NCI-H2081 (cell line): ENCODE results near the gene GYG2.

Experiments used
- DNase-seq, 2 experiments: peaks; one replicate each; lab custom pipeline; 2025; lab: John Stamatoyannopoulos, UW

Gene GYG2

GRCh38 chrX:2817036-2817435 is 11.7 kb upstream of the GYG2 start:
- DNase-seq, result no peak

GRCh38 chrX:2819345-2820135 is 9.2 kb upstream of the GYG2 start:
- DNase-seq, result no peak

GRCh38 chrX:2820136-2820771 is 8.5 kb upstream of the GYG2 start:
- DNase-seq, result no peak

GRCh38 chrX:2823795-2824386 is 4.8 kb upstream of the GYG2 start:
- DNase-seq, result no peak

GRCh38 chrX:2824886-2825285 is 3.8 kb upstream of the GYG2 start:
- DNase-seq, result no peak

- DNase-seq, result no peak
Measured at GRCh38 chrX:2828959-2829411, 255 bp downstream of the GYG2 start.

- no peak for DNase-seq
Measured at GRCh38 chrX:2829469-2830246, 928 bp downstream of the GYG2 start.

GRCh38 chrX:2831471-2832228 is 2.9 kb downstream of the GYG2 start:
- no peak for DNase-seq

GRCh38 chrX:2837961-2838360 is 9.2 kb downstream of the GYG2 start:
- DNase-seq, result no peak

GRCh38 chrX:2840961-2841360 is 12.2 kb downstream of the GYG2 start:
- no peak for DNase-seq

- no peak for DNase-seq
Measured at GRCh38 chrX:2841537-2841936, 12.8 kb downstream of the GYG2 start.

- no peak for DNase-seq
Measured at GRCh38 chrX:2846992-2847391, 18.3 kb downstream of the GYG2 start.

GRCh38 chrX:2848871-2849301 is 20.2 kb downstream of the GYG2 start:
- no peak for DNase-seq

- DNase-seq, result no peak
Measured at GRCh38 chrX:2854918-2855317, 26.2 kb downstream of the GYG2 start.

GRCh38 chrX:2855761-2856160 is 27.0 kb downstream of the GYG2 start:
- DNase-seq, result no peak

GRCh38 chrX:2857566-2857965 is 28.8 kb downstream of the GYG2 start:
- DNase-seq, result no peak

GRCh38 chrX:2859197-2859797 is 30.6 kb downstream of the GYG2 start:
- no peak for DNase-seq

GRCh38 chrX:2862404-2862803 is 33.7 kb downstream of the GYG2 start:
- DNase-seq, result no peak

GRCh38 chrX:2863646-2864045 is 34.9 kb downstream of the GYG2 start:
- DNase-seq, result no peak

- no peak for DNase-seq
Measured at GRCh38 chrX:2867206-2867605, 38.5 kb downstream of the GYG2 start.

GRCh38 chrX:2870650-2871049 is 41.9 kb downstream of the GYG2 start:
- DNase-seq, result no peak
